ENCODE measurements around the gene FAM111A.

- TF ChIP-seq, protein P1, sequence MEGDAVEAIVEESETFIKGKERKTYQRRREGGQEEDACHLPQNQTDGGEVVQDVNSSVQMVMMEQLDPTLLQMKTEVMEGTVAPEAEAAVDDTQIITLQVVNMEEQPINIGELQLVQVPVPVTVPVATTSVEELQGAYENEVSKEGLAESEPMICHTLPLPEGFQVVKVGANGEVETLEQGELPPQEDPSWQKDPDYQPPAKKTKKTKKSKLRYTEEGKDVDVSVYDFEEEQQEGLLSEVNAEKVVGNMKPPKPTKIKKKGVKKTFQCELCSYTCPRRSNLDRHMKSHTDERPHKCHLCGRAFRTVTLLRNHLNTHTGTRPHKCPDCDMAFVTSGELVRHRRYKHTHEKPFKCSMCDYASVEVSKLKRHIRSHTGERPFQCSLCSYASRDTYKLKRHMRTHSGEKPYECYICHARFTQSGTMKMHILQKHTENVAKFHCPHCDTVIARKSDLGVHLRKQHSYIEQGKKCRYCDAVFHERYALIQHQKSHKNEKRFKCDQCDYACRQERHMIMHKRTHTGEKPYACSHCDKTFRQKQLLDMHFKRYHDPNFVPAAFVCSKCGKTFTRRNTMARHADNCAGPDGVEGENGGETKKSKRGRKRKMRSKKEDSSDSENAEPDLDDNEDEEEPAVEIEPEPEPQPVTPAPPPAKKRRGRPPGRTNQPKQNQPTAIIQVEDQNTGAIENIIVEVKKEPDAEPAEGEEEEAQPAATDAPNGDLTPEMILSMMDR (IDR thresholded peaks at IDR 0.05; ENCODE audit: borderline replicate concordance, extremely low read depth, low read length, poor library complexity, severe bottlenecking) = no peak
- TF ChIP-seq EZH2 (IDR thresholded peaks at IDR 0.05; ENCODE audit: borderline replicate concordance, low read depth, low read length, severe bottlenecking) = no peak
Observed at GRCh38 chr11:59195586-59195985, 52.9 kb downstream of the FAM111A start.

All from DND-41 (cell line).